ENCODE data around the gene TSEN2.
"Not testable (repeated sequence)": the region's sequence is repeated elsewhere in the genome, so short reads cannot be mapped to it uniquely, and the experiment has no call there.

The TSEN2 gene

GRCh38 chr3:12472796-12473195 is 11.5 kb upstream of the TSEN2 start:
- no peak for DNase-seq

- no peak for DNase-seq
Measured at GRCh38 chr3:12473511-12473910, 10.8 kb upstream of the TSEN2 start.

DNA sequence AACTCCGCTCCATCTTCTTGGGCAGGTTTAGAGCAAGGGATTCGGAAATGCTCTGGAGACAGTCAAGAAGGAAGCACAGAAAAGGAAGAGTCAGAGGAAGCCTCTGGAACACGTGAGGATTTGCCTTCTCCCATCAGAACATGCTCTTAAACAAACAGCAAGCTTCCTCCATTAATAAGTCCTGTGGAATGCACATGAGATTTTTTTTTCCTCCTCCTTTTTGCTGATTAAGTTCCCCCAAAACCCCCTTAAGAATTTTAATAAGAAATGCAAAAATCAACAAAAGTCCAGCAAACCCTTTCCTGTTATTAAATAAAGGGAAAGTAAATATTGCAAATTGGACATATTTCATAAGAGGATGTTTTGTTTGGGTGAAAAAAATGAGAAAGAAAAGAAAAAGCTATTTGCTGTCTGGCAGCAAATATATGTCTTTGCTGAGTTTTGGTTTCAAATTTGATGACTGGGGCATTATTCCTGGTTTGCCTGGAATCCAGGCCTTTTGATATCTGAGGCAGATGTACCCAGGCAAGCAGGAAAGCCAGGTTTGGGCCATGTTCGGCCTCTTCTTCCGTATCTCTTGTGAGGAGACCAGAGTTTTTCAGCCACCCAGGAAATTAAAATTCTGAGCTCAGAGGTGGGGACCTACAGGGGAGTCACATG is 7.9 kb upstream of the TSEN2 start:
- no peak for DNase-seq

GRCh38 chr3:12477256-12477655 is 7.0 kb upstream of the TSEN2 start:
- DNase-seq = no peak

DNA sequence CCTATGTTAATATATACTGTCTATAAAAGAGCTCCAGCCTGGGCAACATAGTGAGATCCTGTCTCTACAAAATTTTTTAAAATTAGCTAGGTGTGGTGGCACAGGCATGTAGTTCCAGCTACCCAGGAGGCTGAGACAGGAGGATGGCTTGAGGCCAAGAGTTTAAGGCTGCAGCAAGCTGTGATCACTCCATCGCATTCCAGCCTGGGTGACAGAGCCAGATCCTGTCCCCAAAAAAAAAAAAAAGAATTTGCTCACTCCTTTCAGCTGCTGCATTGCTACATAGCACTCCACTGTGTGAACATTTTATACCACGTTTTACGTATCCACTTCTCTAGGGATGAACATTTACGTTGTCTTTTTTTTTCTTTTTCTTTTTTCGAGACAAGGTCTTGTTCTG is 6.0 kb upstream of the TSEN2 start:
- DNase-seq = no peak

DNA sequence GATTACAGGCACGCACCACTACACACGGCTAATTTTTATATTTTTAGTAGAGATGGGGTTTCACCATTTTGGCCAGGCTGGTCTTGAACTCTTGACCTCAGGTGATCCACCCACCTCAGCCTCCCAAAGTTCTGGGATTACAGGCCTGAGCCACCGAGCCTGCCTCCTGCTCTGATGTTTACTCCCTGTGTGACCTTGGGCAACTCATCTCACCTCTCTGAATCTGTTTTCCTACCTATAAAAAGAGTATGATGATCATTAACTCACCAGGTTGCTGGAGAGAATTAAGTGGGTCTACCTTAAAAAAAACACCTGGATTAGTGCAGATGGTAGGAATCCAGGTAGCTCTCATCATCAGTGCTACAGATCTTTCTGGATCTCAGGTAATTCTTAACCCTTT is 5.1 kb upstream of the TSEN2 start:
- DNase-seq = not testable (repeated sequence)

GRCh38 chr3:12479919-12480427 is 4.3 kb upstream of the TSEN2 start:
- peak; percentile 42 for DNase-seq

GRCh38 chr3:12483410-12483809 is 870 bp upstream of the TSEN2 start:
- DNase-seq = no peak

DNA sequence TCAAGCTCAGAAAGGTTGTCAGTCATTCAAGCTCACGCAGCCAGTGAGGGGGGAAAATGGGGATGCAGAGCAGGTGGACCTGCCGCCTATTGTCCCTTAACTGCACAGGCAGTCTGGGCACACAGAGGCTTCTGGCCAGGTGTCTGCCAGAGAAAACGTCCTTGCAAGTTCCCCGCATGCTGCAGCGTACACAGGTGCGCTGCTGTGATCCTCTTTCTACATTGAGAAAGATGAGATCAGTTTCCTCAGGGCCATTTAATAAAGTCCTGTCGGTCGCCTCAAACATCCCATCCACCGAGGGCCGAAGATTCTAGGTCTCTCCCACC is 445 bp upstream of the TSEN2 start:
- no peak for DNase-seq

GRCh38 chr3:12484983-12485327 is 675 bp downstream of the TSEN2 start:
- DNase-seq = no peak

DNA sequence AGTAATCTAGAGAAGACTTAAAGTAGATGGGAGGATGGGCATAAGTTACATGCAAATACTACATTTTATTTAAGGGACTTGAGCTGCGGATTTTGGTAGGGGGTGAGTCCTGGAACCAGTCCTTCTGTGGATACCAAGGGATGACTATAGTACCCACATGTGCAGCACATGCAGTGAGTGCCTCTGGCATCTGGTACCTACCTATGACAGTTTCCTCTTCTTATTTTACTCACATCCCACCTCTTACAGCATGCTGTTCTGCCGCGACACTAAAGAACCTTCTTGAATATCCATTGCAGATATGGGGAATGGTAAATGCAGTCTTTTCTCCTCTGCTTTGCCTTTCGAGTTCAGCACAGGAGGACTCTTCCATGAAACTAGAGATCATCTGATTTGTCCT is 1.7 kb downstream of the TSEN2 start:
- no peak for DNase-seq

DNA sequence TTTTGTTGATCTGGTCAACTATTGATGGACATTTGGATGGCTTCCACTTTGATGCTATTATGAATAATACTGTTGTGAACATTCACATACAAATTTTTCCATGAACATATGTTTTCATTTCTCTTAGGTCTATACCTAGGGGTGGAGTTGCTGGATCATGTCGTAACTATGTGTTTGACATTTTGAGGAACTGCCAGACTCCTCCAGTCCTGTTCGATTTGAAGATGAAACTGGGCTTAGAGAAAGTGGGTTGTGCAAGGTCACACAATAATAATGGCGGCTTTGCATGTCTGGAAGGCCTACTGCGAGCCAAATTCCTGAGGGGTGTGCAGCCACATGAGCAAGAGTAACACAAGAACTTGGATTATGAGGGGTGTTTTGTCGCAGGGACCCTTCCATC is 2.6 kb downstream of the TSEN2 start:
- peak; percentile 75 for DNase-seq

DNA sequence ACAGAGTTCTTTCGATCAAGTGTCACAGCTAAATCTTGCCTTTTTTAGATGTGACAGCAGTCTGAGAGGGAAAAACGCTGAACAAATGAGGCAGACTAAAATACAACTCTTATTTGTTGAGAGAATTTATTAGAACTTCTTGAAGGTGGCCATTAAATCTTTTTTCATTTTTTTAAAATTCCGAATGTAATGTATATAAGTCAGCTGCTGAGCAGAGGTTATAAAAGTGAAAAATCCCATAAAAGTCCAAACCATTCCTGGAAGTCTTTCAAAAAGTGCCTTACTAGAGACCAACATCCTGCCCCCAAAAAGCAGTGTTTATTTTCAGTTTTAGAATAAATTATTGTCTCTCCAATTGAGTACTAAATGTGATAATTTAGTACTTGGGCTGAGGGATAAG is 3.1 kb downstream of the TSEN2 start:
- no peak for DNase-seq

DNA sequence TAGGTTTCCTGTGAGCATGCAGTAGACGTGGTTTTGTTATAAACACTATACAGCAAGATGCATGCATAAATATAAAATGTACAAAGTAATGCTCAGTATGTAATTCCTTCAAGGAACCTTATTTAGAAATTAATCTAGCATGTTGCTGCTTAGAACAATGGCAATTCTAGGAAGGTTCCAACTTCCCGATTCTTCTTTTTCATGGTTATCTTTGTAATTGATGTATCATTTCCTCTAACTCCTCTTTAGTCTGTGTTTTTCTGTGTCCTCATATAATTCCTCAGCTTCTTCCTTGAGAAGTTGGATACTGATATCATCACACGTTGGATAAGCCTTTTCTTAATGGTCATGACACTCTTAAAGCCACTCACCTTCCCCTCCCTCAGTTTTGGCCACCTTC is 3.5 kb downstream of the TSEN2 start:
- DNase-seq = no peak

GRCh38 chr3:12489368-12489767 is 5.1 kb downstream of the TSEN2 start:
- DNase-seq = no peak

DNA sequence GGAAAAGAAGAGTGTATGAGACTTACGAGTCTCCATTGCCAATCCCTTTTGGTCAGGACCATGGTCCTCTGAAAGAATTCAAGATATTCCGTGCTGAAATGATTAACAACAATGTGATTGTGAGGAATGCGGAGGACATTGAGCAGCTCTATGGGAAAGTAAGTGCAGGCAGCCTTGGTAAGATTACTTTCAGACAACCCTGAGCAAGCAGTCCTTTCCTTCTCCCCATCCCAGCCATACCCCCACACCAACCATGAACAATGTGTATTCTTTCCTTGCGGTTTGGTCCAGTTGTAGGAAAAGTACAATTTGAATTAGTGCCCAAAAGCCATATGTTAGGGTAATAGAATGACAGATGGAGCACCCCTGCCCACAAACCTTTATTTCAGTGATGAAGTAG is 5.6 kb downstream of the TSEN2 start:
- no peak for DNase-seq

DNA sequence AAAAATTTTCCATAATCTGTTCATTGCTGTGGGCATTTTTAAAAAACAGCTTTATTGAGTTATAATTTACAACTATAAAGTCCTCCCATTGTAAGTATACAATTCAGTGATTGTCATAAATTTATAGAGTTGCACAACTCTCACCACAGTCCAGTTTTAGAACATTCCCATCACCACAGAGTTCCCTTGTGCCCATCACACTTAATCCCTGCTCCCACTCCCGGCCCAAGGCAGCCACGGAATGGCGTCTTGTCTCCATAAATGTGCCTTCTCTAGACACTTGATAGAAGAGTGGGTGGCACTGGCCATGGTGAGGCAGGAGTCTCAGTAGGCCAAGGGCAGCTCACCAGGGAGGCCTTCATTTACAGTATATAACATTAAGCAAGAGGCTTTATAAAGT is 6.3 kb downstream of the TSEN2 start:
- no peak for DNase-seq

DNA sequence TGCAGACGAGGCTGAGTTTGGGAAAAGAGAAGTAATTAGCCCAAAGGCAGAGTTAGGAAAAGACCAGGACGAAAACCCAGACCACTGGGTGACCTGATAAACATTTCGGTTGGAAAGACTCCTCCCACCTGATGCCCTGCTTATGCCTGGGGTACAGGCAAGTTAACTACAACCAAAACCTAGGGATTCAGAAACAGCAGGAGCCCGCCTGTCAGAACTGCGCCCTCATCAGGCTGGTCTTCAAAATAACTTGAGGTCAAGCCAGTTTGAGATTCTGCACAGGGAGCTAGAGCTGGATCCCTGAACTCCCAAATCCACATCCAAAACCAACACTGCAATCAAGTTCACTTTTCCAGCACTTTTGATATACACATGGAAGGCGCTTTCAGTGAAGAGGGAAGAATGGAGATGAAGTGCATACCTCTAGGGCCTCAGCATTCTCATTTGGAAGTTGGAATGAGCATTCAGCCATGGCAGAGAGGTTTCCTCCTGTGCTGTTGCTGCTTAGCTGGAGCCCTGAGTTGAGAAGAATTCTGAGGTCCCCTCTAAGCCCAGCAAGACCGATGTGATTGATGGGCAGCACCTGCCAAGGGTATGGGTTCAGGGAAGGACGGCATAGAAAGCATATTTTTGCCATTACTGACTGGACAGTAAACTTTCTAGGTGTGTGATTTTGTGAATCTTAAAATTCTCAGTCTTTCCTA is 11.6 kb downstream of the TSEN2 start:
- DNase-seq = no peak

- no peak for DNase-seq
Measured at GRCh38 chr3:12496453-12496761, 12.1 kb downstream of the TSEN2 start.

DNA sequence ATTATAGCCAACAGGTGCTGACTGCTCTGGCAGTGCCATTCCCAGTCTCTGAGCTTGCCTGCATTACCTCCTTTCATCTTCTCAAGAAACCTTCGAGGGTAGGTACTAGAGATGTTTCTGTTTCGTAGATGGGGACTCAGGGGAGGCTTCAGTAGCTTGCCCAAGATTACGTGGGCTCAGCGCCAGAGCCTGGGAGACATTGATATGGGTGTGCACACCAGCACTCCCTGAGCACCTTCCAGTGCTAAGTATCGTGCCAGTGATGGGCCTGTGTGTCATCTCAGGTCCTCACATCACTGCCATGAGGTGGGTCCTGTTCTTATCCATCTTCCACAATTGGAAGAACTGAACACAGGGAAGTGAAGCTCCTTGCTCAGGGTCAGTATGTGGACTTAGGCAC is 15.2 kb downstream of the TSEN2 start:
- DNase-seq = no peak

DNA sequence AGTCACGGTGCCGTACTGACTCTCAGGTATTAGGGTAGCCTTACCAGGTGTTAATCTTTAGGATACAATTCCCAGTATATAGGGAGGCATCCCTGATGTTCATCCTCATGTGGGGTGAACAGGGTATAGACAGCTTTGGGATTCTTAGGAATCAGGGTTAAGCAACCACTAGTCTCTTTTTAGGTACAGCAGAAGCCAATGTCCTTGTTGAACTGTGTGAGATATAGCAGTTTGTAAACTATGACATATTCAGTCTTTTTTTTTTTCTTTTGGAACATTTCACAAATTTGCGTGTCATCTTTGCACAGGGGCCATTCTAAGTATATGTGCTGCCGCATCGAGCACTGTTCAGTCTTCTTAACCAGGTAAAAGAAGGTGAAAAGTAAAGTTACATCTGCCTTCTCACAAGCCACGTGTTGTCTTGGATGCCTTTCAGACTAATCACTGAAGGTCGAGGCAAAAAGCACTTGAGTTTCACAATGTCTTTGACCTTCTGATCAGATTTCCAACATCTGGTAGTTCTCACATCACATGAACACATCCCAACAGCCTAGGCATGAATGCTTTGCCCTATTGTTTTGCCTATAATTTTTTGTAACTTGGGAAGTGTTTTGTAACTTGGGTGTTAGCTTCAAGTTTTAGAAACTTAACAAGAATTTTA is 17.2 kb downstream of the TSEN2 start:
- DNase-seq = no peak

DNA sequence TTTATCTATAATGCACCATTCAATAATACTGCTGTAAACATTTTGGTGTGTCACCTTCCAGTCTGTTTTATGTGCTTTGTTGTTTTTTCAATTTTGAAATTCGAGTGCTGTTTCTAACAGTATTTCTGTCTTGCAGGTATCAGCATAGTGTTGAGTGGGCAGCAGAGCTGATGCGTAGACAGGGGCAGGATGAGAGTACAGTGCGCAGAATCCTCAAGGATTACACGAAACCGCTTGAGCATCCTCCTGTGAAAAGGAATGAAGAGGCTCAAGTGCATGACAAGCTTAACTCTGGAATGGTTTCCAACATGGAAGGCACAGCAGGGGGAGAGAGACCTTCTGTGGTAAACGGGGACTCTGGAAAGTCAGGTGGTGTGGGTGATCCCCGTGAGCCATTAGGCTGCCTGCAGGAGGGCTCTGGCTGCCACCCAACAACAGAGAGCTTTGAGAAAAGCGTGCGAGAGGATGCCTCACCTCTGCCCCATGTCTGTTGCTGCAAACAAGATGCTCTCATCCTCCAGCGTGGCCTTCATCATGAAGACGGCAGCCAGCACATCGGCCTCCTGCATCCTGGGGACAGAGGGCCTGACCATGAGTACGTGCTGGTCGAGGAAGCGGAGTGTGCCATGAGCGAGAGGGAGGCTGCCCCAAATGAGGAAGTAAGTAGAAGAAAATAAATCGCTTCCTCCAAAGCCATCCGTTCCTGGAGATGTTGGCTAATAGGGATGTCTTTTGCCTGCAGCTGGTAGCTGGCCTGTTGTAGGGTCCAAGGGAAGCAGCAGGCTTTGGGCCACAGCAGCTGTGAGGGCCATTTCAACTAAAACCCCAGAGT is 19.1 kb downstream of the TSEN2 start:
- DNase-seq = peak; percentile 55

GRCh38 chr3:12506201-12506709 is 22.0 kb downstream of the TSEN2 start:
- DNase-seq = no peak
